GM12892 (cell line): ENCODE data around the gene GOPC. TPM values are rescaled to one million over a fixed set of nuclear protein-coding genes. Genes with fewer than 3 reads are reported as not detected.
"Not testable (repeated sequence)": the region's sequence is repeated elsewhere in the genome, so short reads cannot be mapped to it uniquely, and the experiment has no call there.

Experiments
- DNase-seq: peaks from one replicate; pipeline ENCODE4 v3.0.0; 2011; ENCODE audit not compliant: insufficient read length
- FAIRE-seq: peaks from 2 replicates; lab custom pipeline; 2011; peaks lifted over from hg19 to GRCh38; lab: Jason Lieb, UNC
- POLR2A ChIP-seq: IDR thresholded peaks from 2 replicates; pipeline ENCODE4 v1.6.1; 2011; ENCODE audit warnings: low read depth, low read length, control low read depth
- POLR2AphosphoS5 ChIP-seq: IDR thresholded peaks from 2 replicates; pipeline ENCODE4 v1.6.1; 2011; ENCODE audit warnings: low read depth, low read length, control low read depth
- TAF1 ChIP-seq: IDR thresholded peaks from 2 replicates; pipeline ENCODE4 v1.6.1; 2011; ENCODE audit warnings: low read depth, mild to moderate bottlenecking, control low read depth, low read length, borderline replicate concordance
- polyA plus RNA-seq: library from polyadenylated mRNA; unstranded; fragments of >200 nt; gene quantifications from one replicate; pipeline ENCODE4 v1.2.1, GENCODE V29; 2012; ENCODE audit warnings: missing spikeins, inconsistent platforms; ENCODE audit not compliant: missing spikeins

Gene GOPC
- polyA plus RNA-seq, result 19.5 TPM

DNA sequence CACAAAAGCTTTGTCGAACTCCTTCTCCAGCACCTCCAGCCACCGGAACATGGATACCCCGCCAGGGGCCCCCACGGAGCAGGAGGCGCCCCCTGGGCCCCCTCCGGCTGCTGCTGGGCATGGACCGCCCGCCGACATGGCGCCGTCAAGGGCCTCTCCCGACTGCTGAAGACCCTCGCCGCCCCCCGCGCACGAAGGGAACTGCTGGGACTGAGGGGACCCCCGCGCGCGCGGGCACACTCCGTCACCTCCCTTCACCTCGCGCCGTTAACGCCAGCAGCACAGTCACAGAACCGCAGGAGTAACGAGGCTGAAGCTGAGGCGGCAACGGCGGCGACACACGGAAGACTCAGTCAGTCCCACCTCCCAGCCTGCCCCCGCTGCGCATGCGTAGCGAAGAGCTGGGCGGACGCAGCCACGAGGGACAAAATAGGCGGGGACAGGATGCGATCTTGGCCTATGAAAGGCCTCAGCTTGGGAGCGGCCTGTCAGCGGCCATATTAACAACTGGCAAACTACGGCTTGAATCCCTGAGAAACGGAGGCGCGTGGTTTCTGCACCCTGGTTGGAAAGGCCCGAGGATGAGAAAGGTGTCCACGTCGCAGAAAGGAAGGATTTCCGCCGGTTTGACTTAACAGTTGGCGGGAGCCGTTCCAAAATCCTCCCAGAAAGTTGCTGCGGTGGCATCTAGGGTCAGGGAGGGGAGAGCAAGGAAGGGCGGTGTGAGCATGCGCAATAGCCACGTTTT is at the start of gene GOPC:
TSS of gene GOPC (minus strand) at position 361 of the 748 bp plus-strand sequence. CDS start at position 138, 223 bp downstream.
- peak; percentile 92 for FAIRE-seq
- peak; percentile 68 for TF ChIP-seq TAF1
- TF ChIP-seq POLR2A, result peak; percentile 93
- TF ChIP-seq POLR2AphosphoS5, result peak; percentile 95

DNA sequence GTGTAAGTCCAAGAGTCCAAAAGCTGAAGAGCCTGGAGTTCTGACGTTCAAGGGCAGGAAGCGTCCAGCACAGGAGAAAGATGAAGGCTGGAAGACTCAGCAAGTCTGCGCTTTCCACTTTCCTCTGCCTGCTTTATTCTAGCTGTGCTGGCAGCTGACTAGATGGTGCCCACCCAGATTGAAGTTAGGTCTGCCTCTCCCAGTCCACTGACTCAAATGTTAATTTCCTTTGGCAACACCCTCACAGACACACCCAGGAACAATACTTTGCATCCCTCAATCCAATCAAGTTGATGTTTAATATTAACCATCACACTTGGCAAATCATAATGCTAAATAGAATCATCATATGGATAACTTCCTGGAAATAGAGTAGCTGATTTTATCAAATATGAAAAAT is 49.7 kb upstream of the GOPC start:
- not testable (repeated sequence) for FAIRE-seq, DNase-seq

More for the DNA sequence above, at the start of gene GOPC:
- DNase-seq, result peak; percentile 82

GRCh38 chr6:117642976-117643375 is 40.7 kb upstream of the GOPC start:
- no peak for DNase-seq
- FAIRE-seq, result no peak
- TF ChIP-seq POLR2A, result no peak
- TF ChIP-seq TAF1, result no peak
- TF ChIP-seq POLR2AphosphoS5, result no peak

GRCh38 chr6:117637770-117638169 is 35.5 kb upstream of the GOPC start:
- FAIRE-seq (no peak), DNase-seq (no peak)
- TF ChIP-seq POLR2AphosphoS5 (no peak), TAF1 (no peak), POLR2A (no peak)

DNA sequence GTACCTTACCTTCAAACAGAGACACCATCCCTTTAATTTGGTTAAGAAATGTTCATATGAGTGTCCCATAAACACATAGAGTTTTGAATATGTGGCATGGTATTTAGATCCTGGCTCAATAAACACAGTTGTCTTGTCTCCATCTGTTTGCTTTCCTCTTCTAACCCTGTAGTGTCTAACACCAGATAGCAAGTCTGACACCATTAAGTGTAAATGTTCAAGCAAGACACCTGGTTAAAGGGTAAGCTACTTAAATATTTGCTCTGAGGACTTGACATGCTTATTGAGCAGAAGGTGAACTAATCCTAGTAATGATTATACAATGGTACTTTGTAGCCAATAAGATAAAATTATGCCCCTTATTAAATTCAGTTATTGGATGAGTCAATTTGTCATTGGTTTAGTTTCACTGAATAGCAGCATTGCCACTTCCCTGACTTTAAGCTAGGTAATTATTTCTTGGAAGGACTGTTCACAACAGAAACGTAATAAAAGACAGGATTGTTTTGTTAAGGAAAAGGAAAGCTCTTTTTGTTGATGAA is 26.9 kb upstream of the GOPC start:
- no peak for FAIRE-seq
- no peak for TF ChIP-seq POLR2AphosphoS5
- no peak for TF ChIP-seq TAF1
- TF ChIP-seq POLR2A, result no peak
- no peak for DNase-seq

DNA sequence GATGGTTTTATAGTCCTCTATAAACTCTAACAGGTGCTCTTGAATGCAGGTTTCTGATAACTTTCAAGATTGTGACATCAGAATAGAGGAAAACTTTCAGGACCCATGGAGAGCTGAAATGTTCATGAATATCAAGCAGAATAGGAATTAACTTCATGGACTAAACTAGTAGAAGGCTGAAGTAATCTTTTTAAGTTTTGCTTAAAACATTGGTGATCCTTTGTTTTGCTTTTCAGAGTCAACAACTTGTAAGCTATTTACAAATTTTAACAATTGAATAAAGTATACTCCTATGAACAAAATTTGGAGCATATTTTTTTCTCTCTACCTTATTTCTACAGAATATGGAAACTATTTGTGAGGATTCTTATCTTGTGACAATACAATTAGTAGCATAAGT is 25.2 kb upstream of the GOPC start:
- FAIRE-seq (no peak), DNase-seq (no peak)
- TF ChIP-seq POLR2AphosphoS5, result no peak
- TF ChIP-seq POLR2A, result no peak
- TF ChIP-seq TAF1, result no peak

DNA sequence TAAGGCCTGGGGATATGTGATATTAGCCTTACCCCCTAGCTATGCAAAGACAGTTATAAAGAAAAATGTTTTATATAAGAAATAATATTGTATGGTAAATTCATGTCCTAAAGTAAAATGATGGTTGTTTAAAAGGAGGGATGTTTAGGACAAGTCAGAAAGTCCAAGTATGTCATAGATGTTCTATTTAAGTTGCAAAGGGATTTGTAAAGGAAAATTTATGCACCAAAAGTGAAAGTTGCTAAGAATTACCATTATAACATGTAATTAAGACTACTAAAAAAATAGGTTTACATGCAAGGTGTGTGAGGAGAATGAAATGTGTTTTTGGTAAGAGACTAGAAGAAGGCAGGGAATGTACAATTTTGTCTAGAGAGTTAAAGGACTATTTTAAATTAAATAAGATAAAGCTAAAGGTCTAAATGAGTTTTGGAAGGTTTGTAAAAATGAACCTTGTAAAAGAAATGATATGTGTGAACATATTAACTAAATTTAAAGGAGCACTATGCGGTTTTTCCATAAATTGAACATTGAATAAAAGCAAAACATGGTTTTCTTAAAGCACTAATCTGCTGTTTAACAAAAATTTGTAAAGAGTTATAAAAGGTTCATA is 22.7 kb upstream of the GOPC start:
- DNase-seq (no peak), FAIRE-seq (no peak)
- TF ChIP-seq POLR2AphosphoS5, result no peak
- no peak for TF ChIP-seq POLR2A
- TF ChIP-seq TAF1, result no peak

DNA sequence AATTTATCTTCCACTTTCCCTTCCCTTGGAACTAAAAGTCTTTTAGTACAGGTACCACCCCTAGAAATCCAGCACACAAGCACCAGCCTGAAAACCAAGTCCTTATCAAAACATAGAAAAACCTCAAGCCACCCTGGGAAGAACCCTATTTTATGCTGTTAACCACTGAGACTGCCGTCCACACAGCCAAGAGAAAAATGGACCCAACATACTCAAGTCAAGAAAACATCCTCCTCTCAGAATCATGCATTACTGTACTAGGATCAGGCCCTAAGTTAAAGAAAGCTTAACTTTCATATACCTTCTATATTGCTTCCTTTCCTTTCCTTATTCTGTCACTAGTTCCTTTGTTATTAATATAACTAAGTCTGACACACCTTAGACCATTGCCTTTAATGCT is 16.9 kb upstream of the GOPC start:
- DNase-seq, result no peak
- no peak for FAIRE-seq
- TF ChIP-seq POLR2AphosphoS5, result no peak
- TF ChIP-seq TAF1, result no peak

GRCh38 chr6:117617210-117618035 is 15.1 kb upstream of the GOPC start:
- TF ChIP-seq POLR2AphosphoS5, result no peak
- TF ChIP-seq POLR2A, result no peak
- no peak for TF ChIP-seq TAF1
- FAIRE-seq (no peak), DNase-seq (no peak)

DNA sequence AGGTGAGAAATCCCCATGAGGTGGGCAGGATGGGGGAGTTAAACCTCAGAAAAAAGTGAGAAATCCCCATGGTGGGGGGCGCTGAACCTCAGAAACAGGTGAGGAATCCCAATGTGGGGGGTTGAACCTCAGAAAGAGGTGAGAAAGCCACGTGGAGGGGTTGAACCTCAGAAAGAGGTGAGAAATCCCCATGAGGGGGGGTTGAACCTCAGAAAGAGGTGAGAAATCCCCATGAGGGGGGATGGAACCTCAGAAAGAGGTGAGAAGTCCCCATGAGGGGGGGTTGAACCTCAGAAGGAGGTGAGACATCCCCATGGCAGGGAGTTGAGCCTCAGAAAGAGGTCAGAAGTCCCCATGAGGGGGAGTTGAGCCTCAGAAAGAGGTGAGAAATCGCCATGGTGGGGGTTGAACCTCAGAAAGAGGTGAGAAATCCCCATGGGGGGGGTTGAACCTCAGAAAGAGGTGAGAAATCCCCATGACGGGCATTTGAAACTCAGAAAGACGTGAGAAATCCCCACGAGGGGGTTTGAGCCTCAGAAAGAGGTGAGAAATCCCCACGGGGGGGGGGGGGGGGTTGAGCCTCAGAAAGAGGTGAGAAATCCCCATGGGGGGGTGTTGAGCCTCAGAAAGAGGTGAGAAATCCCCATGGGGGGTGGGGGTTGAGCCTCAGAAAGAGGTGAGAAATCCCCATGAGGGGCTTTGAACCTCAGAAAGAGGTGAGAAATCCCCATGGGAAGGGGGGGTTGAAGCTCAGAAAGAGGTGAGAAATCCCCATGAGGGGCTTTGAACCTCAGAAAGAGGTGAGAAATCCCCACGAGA is 14.3 kb upstream of the GOPC start:
- TF ChIP-seq TAF1 (no peak), POLR2AphosphoS5 (no peak), POLR2A (no peak)

DNA sequence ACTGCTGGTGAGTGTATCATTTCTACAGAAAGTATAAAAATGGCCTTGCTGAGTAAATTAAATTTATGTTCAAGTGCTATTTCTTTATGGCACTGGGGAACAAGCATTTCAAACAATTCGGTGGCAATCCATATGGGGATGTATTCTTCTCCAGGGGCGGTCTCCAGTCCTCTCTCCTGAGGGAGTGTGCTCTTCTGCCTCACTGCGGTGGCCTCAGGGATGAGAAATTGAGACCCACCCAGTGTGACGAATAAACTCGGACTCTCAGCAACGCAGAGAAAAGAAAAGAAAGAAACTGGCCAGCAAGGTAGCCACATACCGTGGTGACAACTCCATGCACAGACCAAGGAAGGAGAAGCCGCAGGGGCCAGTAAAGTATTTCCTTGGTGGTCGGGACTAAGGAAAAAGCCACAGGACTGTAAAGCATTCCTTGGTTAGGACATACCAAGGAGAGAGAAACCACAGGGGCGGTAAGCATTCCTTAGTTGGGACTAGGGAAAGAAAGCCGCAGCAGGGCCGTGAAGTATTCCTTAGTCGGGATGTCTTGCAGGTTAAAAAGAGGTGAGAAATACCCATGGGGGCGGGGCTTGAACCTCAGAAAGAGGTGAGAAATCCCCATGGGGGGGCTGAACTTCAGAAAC is 13.6 kb upstream of the GOPC start:
- TF ChIP-seq POLR2A (no peak), TAF1 (no peak), POLR2AphosphoS5 (no peak)
- FAIRE-seq (peak; percentile 38), DNase-seq (no peak)

More for the DNA sequence above, 14.3 kb upstream of the GOPC start:
- DNase-seq (no peak), FAIRE-seq (no peak)

DNA sequence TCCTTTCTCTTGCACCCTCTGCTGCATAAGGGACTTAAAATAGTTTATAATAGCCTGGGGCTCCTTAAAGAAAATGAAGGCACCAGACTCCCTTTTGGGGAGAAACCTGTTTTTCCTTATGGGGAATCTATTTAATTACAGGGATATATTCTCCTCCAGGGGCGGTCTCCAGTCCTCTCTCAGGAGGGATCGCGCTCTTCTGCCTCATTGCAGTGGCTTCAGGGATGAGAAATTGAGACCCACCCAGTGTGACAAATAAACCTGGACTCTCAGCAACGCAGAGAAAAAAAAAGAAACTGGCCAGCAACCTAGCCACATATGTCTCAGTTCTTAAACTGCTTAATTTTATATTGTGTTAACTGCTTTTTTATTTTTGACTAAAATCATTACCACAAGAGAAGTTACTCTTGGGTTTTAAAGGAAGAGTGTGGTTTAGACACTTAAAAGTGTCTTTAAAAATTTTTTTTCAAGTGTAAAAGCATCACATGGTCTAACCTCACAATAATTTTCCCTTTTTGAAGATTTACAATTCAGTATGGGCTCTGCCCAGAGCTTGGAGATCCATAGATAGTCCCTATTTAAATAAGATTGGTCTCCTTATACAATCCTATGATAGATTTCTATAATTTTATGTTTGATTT is 11.7 kb upstream of the GOPC start:
- TF ChIP-seq POLR2A (no peak), POLR2AphosphoS5 (no peak), TAF1 (no peak)
- DNase-seq, result no peak
- FAIRE-seq, result no peak
